ENCODE measurements around the gene HERC6.

GRCh38 chr4:88489100-88489761 is 110.6 kb downstream of the HERC6 start:
- TF ChIP-seq ZNF670 (tag by site-specific recombination; IDR thresholded peaks at IDR 0.05; ENCODE audit: low read depth) (no peak), ZNF335 (tag by site-specific recombination; conservative IDR thresholded peaks at IDR 0.05) (no peak), EGR2 (tag by site-specific recombination; IDR thresholded peaks at IDR 0.05; ENCODE audit: low read depth) (no peak), ZNF654 (tag by site-specific recombination; IDR thresholded peaks at IDR 0.05; ENCODE audit: low read depth) (no peak), ZNF792 (tag by site-specific recombination; IDR thresholded peaks at IDR 0.05) (no peak), ZNF138 (tag by site-specific recombination; IDR thresholded peaks at IDR 0.05; ENCODE audit: borderline replicate concordance) (no peak)

Measured in HEK293 (cell line).